SU-DHL-6 (cell line): ENCODE results near the gene MYO10.

Experiments
- H2AFZ ChIP-seq: fragments of 200-600 bp; sonication (generic); 2 replicates; pipeline ENCODE4 v1.6.1; 2014; ENCODE audit warnings: low read depth, mild to moderate bottlenecking, moderate library complexity, mixed read lengths, antibody characterized with exemption, low read length; ENCODE audit not compliant: severe bottlenecking
- H3F3A ChIP-seq: fragments of 200-600 bp; shearing (Covaris generic); 2 replicates; pipeline ENCODE4 v1.6.0; 2016; ENCODE audit warnings: antibody characterized with exemption, mild to moderate bottlenecking; ENCODE audit not compliant: insufficient read depth
- H3K27ac ChIP-seq: fragments of 200-600 bp; sonication (generic); 2 replicates; pipeline ENCODE4 v1.5.1; 2016; ENCODE audit warnings: low read depth, mild to moderate bottlenecking, low read length, moderate library complexity, mixed read lengths
- H3K27me3 ChIP-seq: fragments of 200-600 bp; sonication (generic), shearing (Covaris generic); 2 replicates; pipeline ENCODE4 v1.6.0; 2014; ENCODE audit warnings: mild to moderate bottlenecking, low read length
- H3K36me3 ChIP-seq: fragments of 200-600 bp; sonication (generic); 2 replicates; pipeline ENCODE4 v1.6.1; 2014; ENCODE audit warnings: mild to moderate bottlenecking, low read length, mixed read lengths
- H3K4me2 ChIP-seq: fragments of 300-600, 200-600 bp; shearing (Covaris generic), sonication (generic); 2 replicates; pipeline ENCODE4 v1.6.0; 2014; ENCODE audit warnings: low read length, low read depth, mild to moderate bottlenecking; ENCODE audit not compliant: poor library complexity, severe bottlenecking
- H3K4me3 ChIP-seq: fragments of 200-600 bp; sonication (generic); 2 replicates; pipeline ENCODE4 v1.5.1; 2014; ENCODE audit warnings: antibody characterized with exemption, low read length, mild to moderate bottlenecking, mixed read lengths; ENCODE audit not compliant: insufficient read depth, poor library complexity, severe bottlenecking
- H3K79me2 ChIP-seq: fragments of 200-600 bp; sonication (generic); 2 replicates; pipeline ENCODE4 v1.6.1; 2014; ENCODE audit warnings: mild to moderate bottlenecking, low read length, moderate library complexity; ENCODE audit not compliant: insufficient read depth
- H3K9ac ChIP-seq: fragments of 200-600 bp; sonication (generic); 2 replicates; pipeline ENCODE4 v1.7.0; 2014; ENCODE audit warnings: mild to moderate bottlenecking, low read length
- H3K9me2 ChIP-seq: fragments of 200-600 bp; sonication (generic); replicated peaks from 2 replicates; pipeline ENCODE4 v1.6.1; 2014; ENCODE audit warnings: low read length; ENCODE audit not compliant: insufficient read depth
- H3K9me3 ChIP-seq: fragments of 200-600 bp; sonication (generic); 2 replicates; pipeline ENCODE4 v1.6.1; 2014; ENCODE audit warnings: low read length, mixed read lengths; ENCODE audit not compliant: insufficient read depth
- H4K20me1 ChIP-seq: fragments of 200-600 bp; sonication (generic); 2 replicates; pipeline ENCODE4 v1.6.1; 2014; ENCODE audit warnings: low read depth, mild to moderate bottlenecking, antibody characterized with exemption, low read length, moderate library complexity, mixed read lengths
- CTCF ChIP-seq: fragments of 200-600 bp; sonication (generic); IDR thresholded peaks from one replicate; pipeline ENCODE4 v1.5.1; 2017; ENCODE audit warnings: antibody characterized with exemption, mild to moderate bottlenecking, low read length, moderate library complexity; ENCODE audit not compliant: insufficient read depth, poor library complexity, severe bottlenecking
- EZH2phosphoT487 ChIP-seq: fragments of 200-600 bp; sonication (generic), shearing (Covaris generic); conservative IDR thresholded peaks from 2 replicates; pipeline ENCODE4 v1.6.1; 2018; ENCODE audit warnings: mild to moderate bottlenecking, antibody characterized with exemption, low read length, moderate library complexity, mixed read lengths

MYO10 gene

GRCh38 chr5:16713386-16713928 is 222.6 kb downstream of the MYO10 start:
- Histone ChIP-seq H3K36me3 (no peaks in the 10 kb centered on the region), H3K79me2 (no peaks in the 10 kb centered on the region), H3K9me3 (no peaks in the 10 kb centered on the region), H3K27ac (no peak overlapping the region), H3F3A (no peaks in the 10 kb centered on the region), H4K20me1 (no peaks in the 10 kb centered on the region), H3K27me3 (no peaks in the 10 kb centered on the region), H3K4me2 (no peak overlapping the region), H3K4me3 (no peak overlapping the region), H3K9ac (no peak overlapping the region), H2AFZ (no peak overlapping the region), H3K9me2 (no peaks in the 10 kb centered on the region)
- TF ChIP-seq EZH2phosphoT487 (no peak), CTCF (no peak)

GRCh38 chr5:16712620-16713019 is 223.5 kb downstream of the MYO10 start:
- H3K9ac ChIP-seq, result no peak overlapping the region
- no peaks in the 10 kb centered on the region for H3F3A ChIP-seq
- H3K36me3 ChIP-seq, result no peaks in the 10 kb centered on the region
- H3K9me3 ChIP-seq, result no peaks in the 10 kb centered on the region
- H4K20me1 ChIP-seq, result no peaks in the 10 kb centered on the region
- no peak for TF ChIP-seq CTCF
- TF ChIP-seq EZH2phosphoT487, result no peak
- no peaks in the 10 kb centered on the region for H3K9me2 ChIP-seq
- H3K4me3 ChIP-seq, result no peak overlapping the region
- no peak overlapping the region for H2AFZ ChIP-seq
- H3K4me2 ChIP-seq, result no peak overlapping the region
- H3K27ac ChIP-seq, result no peak overlapping the region
- H3K27me3 ChIP-seq, result no peaks in the 10 kb centered on the region
- no peaks in the 10 kb centered on the region for H3K79me2 ChIP-seq

- H3K4me3 ChIP-seq, result no peak overlapping the region
- no peak overlapping the region for H3K9ac ChIP-seq
- no peaks in the 10 kb centered on the region for H3K9me2 ChIP-seq
- no peaks in the 10 kb centered on the region for H3K79me2 ChIP-seq
- no peaks in the 10 kb centered on the region for H3K27me3 ChIP-seq
- no peaks in the 10 kb centered on the region for H3K9me3 ChIP-seq
- TF ChIP-seq EZH2phosphoT487 (no peak), CTCF (no peak)
- no peak overlapping the region for H3K4me2 ChIP-seq
- no peak overlapping the region for H2AFZ ChIP-seq
- H3K36me3 ChIP-seq, result no peaks in the 10 kb centered on the region
- H3F3A ChIP-seq, result no peaks in the 10 kb centered on the region
- H3K27ac ChIP-seq, result no peak overlapping the region
- no peaks in the 10 kb centered on the region for H4K20me1 ChIP-seq
Observed at GRCh38 chr5:16712178-16712577, 223.9 kb downstream of the MYO10 start.
